HG03175 (cell line): Measurements from ENCODE around the gene CLMN.
A peak's percentile ranks its signal among the peaks of the same experiment; 100 is the strongest.
"Not testable (repeated sequence)": the region's sequence is repeated elsewhere in the genome, so short reads cannot be mapped to it uniquely, and the experiment has no call there.

ENCODE experiments used
- ATAC-seq: cut with Tn5 transposase; IDR thresholded peaks from one replicate; pipeline ENCODE4 v1.9.1; 2021; ENCODE audit warnings: mild to moderate bottlenecking, moderate library complexity; ENCODE audit not compliant: unreplicated experiment

CLMN gene

GRCh38 chr14:95197551-95197950 lies 122.2 kb downstream of the CLMN start:
- ATAC-seq, result no peak

DNA sequence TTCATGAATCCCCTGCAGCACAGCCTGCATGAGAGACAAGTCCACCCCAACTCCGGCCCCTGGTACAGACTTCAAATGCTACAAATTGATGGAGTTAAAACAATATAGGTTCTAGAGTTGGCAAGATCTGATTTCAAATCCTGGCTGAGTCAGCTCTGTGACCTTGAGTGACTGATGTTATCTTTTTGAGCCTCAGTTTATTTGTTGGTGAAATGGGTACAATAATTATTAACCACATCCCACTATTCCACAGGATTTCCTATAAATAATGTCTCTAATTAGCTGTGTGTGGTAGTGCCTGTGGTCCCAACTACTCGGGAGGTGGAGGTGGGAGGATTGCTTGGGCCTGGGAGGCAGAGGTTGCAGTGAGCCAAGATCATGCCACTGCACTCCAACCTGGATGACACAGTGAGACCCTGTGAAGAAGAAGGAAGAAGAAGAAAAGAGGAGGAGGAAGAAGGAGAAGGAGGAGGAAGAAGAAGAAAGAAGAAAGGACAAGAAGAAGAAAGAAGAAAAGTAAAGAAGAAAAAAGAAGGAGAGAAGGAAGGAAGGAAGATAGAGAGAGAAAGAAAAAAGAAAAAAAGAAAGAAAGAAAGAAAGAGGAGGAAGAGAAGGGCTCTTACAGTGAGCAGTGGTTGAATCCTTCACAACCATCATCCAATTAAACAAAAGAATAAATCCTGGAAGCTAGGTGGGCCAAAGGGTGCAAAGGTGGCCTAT lies 122.7 kb downstream of the CLMN start:
- ATAC-seq, result no peak

- ATAC-seq, result peak; percentile 60
Observed at GRCh38 chr14:95196268-95196667, 123.4 kb downstream of the CLMN start.

DNA sequence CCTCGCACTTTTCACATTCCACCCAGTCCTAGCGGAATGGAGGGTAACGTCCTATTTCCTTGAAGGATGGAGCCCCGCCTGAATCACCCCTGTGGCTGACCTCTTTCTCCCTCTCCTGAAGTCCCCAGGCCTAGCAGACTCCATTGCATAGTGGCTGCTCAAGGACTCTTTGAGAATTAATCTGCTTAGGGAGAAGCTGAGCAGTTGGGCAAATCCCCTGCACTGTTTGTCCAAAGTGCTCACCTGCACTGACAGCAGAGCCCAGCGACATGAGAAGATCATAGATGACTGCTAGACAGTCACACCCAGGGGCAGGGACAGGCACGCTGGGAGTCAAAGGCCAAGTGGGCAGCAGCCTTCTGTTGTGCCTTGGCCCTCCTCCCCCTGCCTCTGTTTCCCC lies 124.7 kb downstream of the CLMN start:
- no peak for ATAC-seq

GRCh38 chr14:95193081-95193480 lies 126.6 kb downstream of the CLMN start:
- no peak for ATAC-seq

GRCh38 chr14:95192311-95192710 lies 127.4 kb downstream of the CLMN start:
- no peak for ATAC-seq

GRCh38 chr14:95191445-95192199 lies 128.1 kb downstream of the CLMN start:
- ATAC-seq, result no peak

GRCh38 chr14:95190857-95191256 lies 128.9 kb downstream of the CLMN start:
- ATAC-seq, result no peak

DNA sequence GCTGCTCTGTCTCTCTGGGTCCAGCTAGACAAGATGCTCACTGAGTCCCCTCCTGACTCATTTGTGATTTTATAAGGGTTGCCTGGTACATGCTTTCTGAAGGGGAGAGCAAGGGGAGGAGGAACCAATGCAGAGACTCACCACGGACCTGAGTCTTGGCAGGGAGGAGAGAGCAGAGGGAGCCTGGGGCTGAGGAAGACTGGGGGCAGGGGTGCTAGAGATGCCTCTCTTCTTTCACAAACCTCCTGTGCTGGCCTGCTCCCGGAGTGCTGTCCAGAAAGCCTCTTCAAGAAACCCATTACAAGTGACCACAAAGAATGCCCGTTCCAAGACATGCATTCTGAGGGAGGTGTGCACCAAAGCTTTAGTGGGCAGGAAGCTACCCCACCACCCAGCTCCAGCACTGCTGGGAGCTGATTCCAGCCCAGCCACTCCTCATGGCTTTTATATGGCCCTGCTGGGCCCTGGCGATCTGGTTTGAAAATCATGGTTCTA lies 129.3 kb downstream of the CLMN start:
- no peak for ATAC-seq

- ATAC-seq, result no peak
Observed at GRCh38 chr14:95189367-95190132, 130.2 kb downstream of the CLMN start.

DNA sequence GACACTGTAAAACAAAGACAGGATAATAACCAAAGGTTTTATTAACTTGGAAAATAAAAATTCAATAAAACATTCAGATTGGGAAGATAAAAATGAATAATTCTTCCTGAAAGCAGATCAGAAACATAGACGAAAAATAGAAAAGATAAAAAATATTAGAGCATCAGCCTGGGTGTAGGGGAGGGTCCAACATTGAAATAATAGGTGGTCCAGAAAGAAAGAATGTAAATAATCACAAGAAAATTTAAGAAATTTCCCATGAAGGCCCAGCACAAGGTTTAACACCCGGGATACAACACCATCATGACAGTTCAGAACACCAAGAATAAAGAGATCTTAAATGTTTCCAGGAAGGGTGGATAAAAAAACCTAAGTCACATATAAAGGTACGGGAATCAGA lies 131.3 kb downstream of the CLMN start:
- no peak for ATAC-seq

DNA sequence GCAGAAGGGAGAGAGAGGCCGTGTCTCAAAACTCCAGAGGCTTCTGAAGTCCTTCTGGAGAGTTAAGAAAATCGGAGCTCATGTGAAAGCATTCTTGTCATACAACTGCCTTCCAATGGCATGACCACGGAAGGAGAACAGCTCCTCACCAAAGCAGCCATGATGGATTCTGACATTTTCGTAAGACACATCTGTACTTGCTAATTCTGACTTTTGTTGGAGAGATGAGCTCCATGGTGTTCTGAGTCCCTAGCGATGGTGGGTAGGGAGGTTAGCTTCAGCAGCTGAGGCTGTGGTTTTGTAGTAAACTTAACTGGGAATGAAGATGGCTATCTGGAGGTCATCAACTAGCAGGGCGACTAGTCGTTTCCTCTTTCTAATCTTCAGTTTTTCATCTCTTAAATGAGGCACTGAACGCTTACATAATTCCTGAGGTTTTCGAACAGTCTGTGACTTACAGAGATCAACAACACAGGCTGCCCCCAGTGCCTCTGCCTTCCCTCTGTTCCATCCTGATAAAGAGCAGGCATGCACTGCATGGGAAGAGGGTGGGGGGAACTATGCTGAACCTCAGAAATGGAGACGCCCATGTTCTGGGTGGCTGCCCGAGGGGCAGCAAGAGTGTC lies 133.8 kb downstream of the CLMN start:
- ATAC-seq, result no peak

GRCh38 chr14:95185033-95185766 lies 134.5 kb downstream of the CLMN start:
- no peak for ATAC-seq

GRCh38 chr14:95184413-95184790 lies 135.3 kb downstream of the CLMN start:
- no peak for ATAC-seq

- peak; percentile 62 for ATAC-seq
Observed at GRCh38 chr14:95183532-95184412, 135.9 kb downstream of the CLMN start.

GRCh38 chr14:95183082-95183481 lies 136.6 kb downstream of the CLMN start:
- ATAC-seq, result no peak

DNA sequence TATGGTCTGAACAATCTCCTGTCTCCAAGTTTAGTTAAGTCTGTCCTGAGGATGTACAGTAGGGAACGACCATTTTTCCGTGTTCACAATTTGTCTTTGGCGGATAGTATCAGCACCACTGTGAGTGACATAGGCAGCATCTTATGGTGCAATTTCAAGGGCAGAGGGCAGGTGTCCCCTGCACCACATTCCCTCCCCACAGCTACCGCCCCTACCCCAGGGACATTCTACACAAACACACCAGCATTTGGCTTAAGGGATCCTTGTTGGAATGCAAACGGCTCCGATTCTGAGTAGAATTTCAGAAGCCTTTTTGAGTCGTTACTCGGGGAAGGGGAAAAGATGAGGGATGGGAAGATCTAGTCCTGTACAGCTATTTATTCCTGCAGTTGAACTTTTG lies 137.3 kb downstream of the CLMN start:
- no peak for ATAC-seq

DNA sequence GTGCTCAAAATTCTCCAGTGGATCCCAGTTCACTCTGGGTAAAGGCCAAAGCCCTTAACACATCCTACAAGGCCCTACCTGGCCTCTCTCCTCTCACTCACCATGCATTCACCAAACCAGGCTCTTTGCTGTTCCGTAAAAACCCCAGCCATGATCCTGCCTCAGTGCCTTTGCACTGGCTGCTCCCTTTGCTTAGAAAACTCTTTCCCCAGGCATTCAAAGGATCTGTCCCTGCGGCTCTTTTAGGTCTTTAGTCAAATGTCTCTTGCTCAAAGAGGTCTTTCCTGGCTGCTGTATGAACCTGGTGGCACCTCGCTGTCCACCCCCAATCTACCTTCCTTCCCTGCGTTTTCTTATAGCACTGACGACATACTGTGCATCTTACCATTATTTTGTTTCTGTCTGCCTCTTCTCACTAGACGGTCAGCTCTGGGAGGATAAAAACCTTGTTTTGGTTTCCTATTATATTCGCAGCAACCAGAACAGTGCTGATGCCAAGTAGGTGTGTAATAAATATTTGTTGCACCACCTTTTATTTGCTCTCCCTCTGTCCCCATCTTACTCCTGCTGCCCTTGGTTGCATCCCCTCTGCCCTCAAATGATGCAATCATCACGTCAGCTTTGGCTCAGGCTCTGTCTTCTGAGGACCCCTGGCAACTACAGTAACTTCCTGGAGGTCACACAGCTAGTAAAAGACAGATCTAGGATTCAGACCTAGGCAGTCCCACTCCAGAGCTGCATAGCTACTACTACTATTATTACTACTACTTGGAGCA lies 138.6 kb downstream of the CLMN start:
- no peak for ATAC-seq

GRCh38 chr14:95175670-95176069 lies 144.0 kb downstream of the CLMN start:
- not testable (repeated sequence) for ATAC-seq
